Fibroblast of lung (primary cell): Measurements from ENCODE around the gene KRTAP3-2. TPM values are rescaled to one million over a fixed set of nuclear protein-coding genes. Genes with fewer than 3 reads are reported as not detected.

Experiments
- DNase-seq, 2 donors: peaks; one replicate each; pipeline versions ENCODE4 v3.0.0 to v3.0.0-alpha.2; 2010; ENCODE audit warnings: low read depth in 2 of 2
- H2AFZ ChIP-seq: 2 replicates; pipeline ENCODE4 v1.5.1; 2012; ENCODE audit warnings: low read length, control low read depth, inconsistent platforms
- H3K27ac ChIP-seq: 2 replicates; pipeline ENCODE4 v1.5.1; 2011; ENCODE audit warnings: low read length, control low read depth; ENCODE audit not compliant: insufficient read depth
- H3K27me3 ChIP-seq: 2 replicates; pipeline ENCODE4 v1.5.1; 2011; ENCODE audit warnings: mild to moderate bottlenecking, low read length; ENCODE audit not compliant: control insufficient read depth, insufficient read depth
- H3K36me3 ChIP-seq: 2 replicates; pipeline ENCODE4 v1.5.1; 2011; ENCODE audit warnings: low read length; ENCODE audit not compliant: control insufficient read depth, insufficient read depth
- H3K4me1 ChIP-seq: 2 replicates; pipeline ENCODE4 v1.5.1; 2011; ENCODE audit warnings: low read length; ENCODE audit not compliant: control insufficient read depth, insufficient read depth; ENCODE audit errors: extremely low read depth
- H3K4me2 ChIP-seq: 2 replicates; pipeline ENCODE4 v1.5.1; 2011; ENCODE audit warnings: low read length, control low read depth; ENCODE audit not compliant: insufficient read depth; ENCODE audit errors: extremely low read depth
- H3K4me3 ChIP-seq, 4 experiments: fragments of 200-600 bp in 1 of 4; sonication (generic) in 1 of 4; replicated peaks in 1 of 4; 2 replicates each; pipeline ENCODE4 v1.5.1; 2011 to 2016; ENCODE audit warnings: low read length in 4 of 4, low read depth in 3 of 4, mild to moderate bottlenecking in 3 of 4, control low read depth in 2 of 4, inconsistent platforms in 1 of 4, mixed read lengths in 1 of 4; ENCODE audit not compliant: insufficient read depth in 1 of 4; ENCODE audit errors: control extremely low read depth in 1 of 4
- H3K79me2 ChIP-seq: 2 replicates; pipeline ENCODE4 v1.5.1; 2012; ENCODE audit warnings: mild to moderate bottlenecking, low read length, inconsistent platforms; ENCODE audit not compliant: control insufficient read depth, insufficient read depth
- H3K9ac ChIP-seq: 2 replicates; pipeline ENCODE4 v1.5.1; 2011; ENCODE audit warnings: mild to moderate bottlenecking, low read length, control low read depth; ENCODE audit not compliant: insufficient read depth
- H3K9me3 ChIP-seq: 2 replicates; pipeline ENCODE4 v1.5.1; 2012; ENCODE audit warnings: low read depth, low read length; ENCODE audit not compliant: control insufficient read depth, insufficient read depth
- H4K20me1 ChIP-seq: 2 replicates; pipeline ENCODE4 v1.5.1; 2011; ENCODE audit warnings: low read length; ENCODE audit not compliant: control insufficient read depth, insufficient read depth; ENCODE audit errors: extremely low read depth
- CTCF ChIP-seq, 2 donors: IDR thresholded peaks in 1 of 2; conservative IDR thresholded peaks in 1 of 2; 1 replicate in 1 of 2; 2 replicates in 1 of 2; pipeline ENCODE4 v1.5.1; 2011 to 2012; ENCODE audit warnings: low read length in 2 of 2, control low read depth in 1 of 2, inconsistent platforms in 1 of 2, low read depth in 1 of 2, mild to moderate bottlenecking in 1 of 2
- EZH2 ChIP-seq: IDR thresholded peaks from 2 replicates; pipeline ENCODE4 v1.5.1; 2012; ENCODE audit warnings: low read length, control low read depth, mild to moderate bottlenecking; ENCODE audit errors: missing control alignments
- polyA plus RNA-seq, 2 donors: library from polyadenylated mRNA; depleted of rRNA in 1 of 2; stranded (reverse) in 1 of 2; unstranded in 1 of 2; fragments of >200 nt; gene quantifications; 2 replicates each; pipeline ENCODE4 v1.2.1, GENCODE V29; 2011 to 2012; ENCODE audit warnings: missing spikeins in 1 of 2
- total RNA-seq: library from RNA; depleted of rRNA; stranded (reverse); fragments of >200 nt; gene quantifications from 2 replicates; pipeline ENCODE4 v1.2.1, GENCODE V29; 2014

Gene KRTAP3-2
- total and polyA plus RNA-seq, 2 donors (not counting 1 experiment from before 2014, with no cell fraction given): not detected

- DNase-seq: no peak
- Histone ChIP-seq H3K9me3 (no peaks in the 10 kb centered on the region), H3K4me2 (no peak overlapping the region), H3K27me3 (no peaks in the 10 kb centered on the region), H3K4me1 (peaks cover 2% of the 10 kb centered on the region), H2AFZ (no peak overlapping the region), H3K27ac (no peak overlapping the region), H3K4me3 (no peak overlapping the region), H3K79me2 (no peaks in the 10 kb centered on the region), H4K20me1 (no peaks in the 10 kb centered on the region), H3K9ac (no peak overlapping the region), H3K36me3 (no peaks in the 10 kb centered on the region)
- no peak for TF ChIP-seq CTCF (conservative IDR thresholded peaks at IDR 0.05 in 1 of 2, IDR thresholded peaks at IDR 0.05 in 1 of 2; ENCODE audit: low read depth in 1 of 2, low read length in 2 of 2)
- TF ChIP-seq EZH2: no peak
These were observed 10.2 kb upstream of the KRTAP3-2 start for GRCh38 chr17:41009936-41010335.

GRCh38 chr17:41009301-41009760, 9.6 kb upstream of the KRTAP3-2 start:
- Histone ChIP-seq H3K27me3 (no peaks in the 10 kb centered on the region), H2AFZ (no peak overlapping the region), H3K36me3 (no peaks in the 10 kb centered on the region), H3K79me2 (no peaks in the 10 kb centered on the region), H3K9ac (no peak overlapping the region), H4K20me1 (no peaks in the 10 kb centered on the region), H3K4me2 (no peak overlapping the region), H3K27ac (no peak overlapping the region), H3K4me3 (no peak overlapping the region), H3K4me1 (peaks cover 2% of the 10 kb centered on the region), H3K9me3 (no peaks in the 10 kb centered on the region)
- TF ChIP-seq CTCF (conservative IDR thresholded peaks at IDR 0.05 in 1 of 2, IDR thresholded peaks at IDR 0.05 in 1 of 2; ENCODE audit: low read depth in 1 of 2, low read length in 2 of 2) (no peak), EZH2 (no peak)
- DNase-seq: no peak

- H3K27me3 ChIP-seq: no peaks in the 10 kb centered on the region
- no peaks in the 10 kb centered on the region for H3K9me3 ChIP-seq
- no peak within 1 kb of the TSS for H3K4me3 ChIP-seq
- no peak within 1 kb of the TSS for H3K9ac ChIP-seq
- H3K27ac ChIP-seq: no peak within 1 kb of the TSS
- H4K20me1 ChIP-seq: no peaks in the 10 kb centered on the region
- no peak within 1 kb of the TSS for H3K4me2 ChIP-seq
- peaks cover 2% of the 10 kb centered on the region for H3K4me1 ChIP-seq
- no peaks in the 10 kb centered on the region for H3K36me3 ChIP-seq
- no peaks in the 10 kb centered on the region for H3K79me2 ChIP-seq
- no peak for DNase-seq
- no peak within 1 kb of the TSS for H2AFZ ChIP-seq
- TF ChIP-seq CTCF (conservative IDR thresholded peaks at IDR 0.05 in 1 of 2, IDR thresholded peaks at IDR 0.05 in 1 of 2; ENCODE audit: low read depth in 1 of 2, low read length in 2 of 2) (no peak), EZH2 (no peak)
These were observed 9.1 kb upstream of the KRTAP3-2 start, which contains the start of gene KRTAP3-1 for GRCh38 chr17:41008811-41009210. Gene KRTAP3-1, minus strand, starts transcription at chr17:41009128. Its CDS starts 54 bp downstream, at chr17:41009074.
